ENCODE data around the gene UPK3A.
A peak's percentile ranks its signal among the peaks of the same experiment; 100 is the strongest.
"Not testable (repeated sequence)": the region's sequence is repeated elsewhere in the genome, so short reads cannot be mapped to it uniquely, and the experiment has no call there.

Gene UPK3A

GRCh38 chr22:45281010-45281409 lies 3.7 kb upstream of the UPK3A start:
- DNase-seq (ENCODE audit: low spot score): no peak

- no peak for DNase-seq (ENCODE audit: low spot score)
These were observed 712 bp downstream of the UPK3A start for GRCh38 chr22:45285263-45286058.

GRCh38 chr22:45286854-45287551 lies 2.3 kb downstream of the UPK3A start:
- no peak for DNase-seq (ENCODE audit: low spot score)

GRCh38 chr22:45290410-45290936 lies 5.7 kb downstream of the UPK3A start:
- no peak for DNase-seq (ENCODE audit: low spot score)

GRCh38 chr22:45291061-45291930 lies 6.5 kb downstream of the UPK3A start:
- DNase-seq (ENCODE audit: low spot score): no peak

GRCh38 chr22:45291931-45292290 lies 7.2 kb downstream of the UPK3A start:
- DNase-seq (ENCODE audit: low spot score): no peak

GRCh38 chr22:45292731-45293442 lies 8.1 kb downstream of the UPK3A start:
- DNase-seq (ENCODE audit: low spot score): no peak

- DNase-seq (ENCODE audit: low spot score): no peak
These were observed 9.3 kb downstream of the UPK3A start for GRCh38 chr22:45294030-45294429.

GRCh38 chr22:45295004-45295403 lies 10.3 kb downstream of the UPK3A start:
- DNase-seq (ENCODE audit: low spot score): not testable (repeated sequence)

GRCh38 chr22:45295492-45295891 lies 10.7 kb downstream of the UPK3A start:
- DNase-seq (ENCODE audit: low spot score): no peak

- DNase-seq (ENCODE audit: low spot score): no peak
These were observed 12.0 kb downstream of the UPK3A start for GRCh38 chr22:45296628-45297297.

- DNase-seq (ENCODE audit: low spot score): no peak
These were observed 14.3 kb downstream of the UPK3A start for GRCh38 chr22:45298934-45299505.

GRCh38 chr22:45302751-45303150 lies 18.0 kb downstream of the UPK3A start:
- DNase-seq (ENCODE audit: low spot score): peak; percentile 16

GRCh38 chr22:45303181-45303580 lies 18.4 kb downstream of the UPK3A start:
- DNase-seq (ENCODE audit: low spot score): no peak

- DNase-seq (ENCODE audit: low spot score): peak; percentile 38
These were observed 20.2 kb downstream of the UPK3A start for GRCh38 chr22:45304971-45305370.

GRCh38 chr22:45305456-45306075 lies 20.8 kb downstream of the UPK3A start:
- DNase-seq (ENCODE audit: low spot score): no peak

GRCh38 chr22:45306139-45306538 lies 21.4 kb downstream of the UPK3A start:
- no peak for DNase-seq (ENCODE audit: low spot score)

GRCh38 chr22:45308391-45308956 lies 23.7 kb downstream of the UPK3A start:
- peak; percentile 67 for DNase-seq (ENCODE audit: low spot score)

GRCh38 chr22:45308957-45309421 lies 24.2 kb downstream of the UPK3A start:
- no peak for DNase-seq (ENCODE audit: low spot score)
